ENCODE data around the gene GJC1. TPM values are rescaled to one million over a fixed set of nuclear protein-coding genes. Genes with fewer than 3 reads are reported as not detected.

Gene GJC1
- total RNA-seq, 2 experiments from 2014 or later = not detected

DNA sequence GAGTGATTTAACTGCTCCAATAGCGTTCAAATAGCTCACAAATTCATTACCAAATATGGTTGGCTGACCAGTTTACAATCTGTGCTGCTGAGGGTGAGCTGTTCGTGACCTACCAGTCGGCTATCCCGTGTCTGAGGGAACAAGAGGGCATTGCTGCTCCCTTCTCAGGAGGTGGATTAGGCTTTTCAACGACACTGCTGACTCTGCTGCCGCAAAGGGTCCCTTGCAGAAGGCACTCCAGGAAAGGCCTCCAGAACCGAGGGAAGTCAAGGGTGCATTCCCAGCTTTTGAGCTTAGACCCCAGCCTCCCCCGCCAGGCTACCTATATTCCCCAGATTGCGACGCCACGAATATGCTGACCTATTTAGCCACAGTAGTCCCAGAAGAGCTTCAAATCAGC lies 32.3 kb downstream of the GJC1 start:
- TF ChIP-seq, protein P1, sequence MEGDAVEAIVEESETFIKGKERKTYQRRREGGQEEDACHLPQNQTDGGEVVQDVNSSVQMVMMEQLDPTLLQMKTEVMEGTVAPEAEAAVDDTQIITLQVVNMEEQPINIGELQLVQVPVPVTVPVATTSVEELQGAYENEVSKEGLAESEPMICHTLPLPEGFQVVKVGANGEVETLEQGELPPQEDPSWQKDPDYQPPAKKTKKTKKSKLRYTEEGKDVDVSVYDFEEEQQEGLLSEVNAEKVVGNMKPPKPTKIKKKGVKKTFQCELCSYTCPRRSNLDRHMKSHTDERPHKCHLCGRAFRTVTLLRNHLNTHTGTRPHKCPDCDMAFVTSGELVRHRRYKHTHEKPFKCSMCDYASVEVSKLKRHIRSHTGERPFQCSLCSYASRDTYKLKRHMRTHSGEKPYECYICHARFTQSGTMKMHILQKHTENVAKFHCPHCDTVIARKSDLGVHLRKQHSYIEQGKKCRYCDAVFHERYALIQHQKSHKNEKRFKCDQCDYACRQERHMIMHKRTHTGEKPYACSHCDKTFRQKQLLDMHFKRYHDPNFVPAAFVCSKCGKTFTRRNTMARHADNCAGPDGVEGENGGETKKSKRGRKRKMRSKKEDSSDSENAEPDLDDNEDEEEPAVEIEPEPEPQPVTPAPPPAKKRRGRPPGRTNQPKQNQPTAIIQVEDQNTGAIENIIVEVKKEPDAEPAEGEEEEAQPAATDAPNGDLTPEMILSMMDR (IDR thresholded peaks at IDR 0.05) = no peak
- POLR2A ChIA-PET = interaction anchor here (0.8 kb wide), 1 partner anchor 234 kb away, joined by 4 read pairs; no protein-coding TSS in a partner anchor

DNA sequence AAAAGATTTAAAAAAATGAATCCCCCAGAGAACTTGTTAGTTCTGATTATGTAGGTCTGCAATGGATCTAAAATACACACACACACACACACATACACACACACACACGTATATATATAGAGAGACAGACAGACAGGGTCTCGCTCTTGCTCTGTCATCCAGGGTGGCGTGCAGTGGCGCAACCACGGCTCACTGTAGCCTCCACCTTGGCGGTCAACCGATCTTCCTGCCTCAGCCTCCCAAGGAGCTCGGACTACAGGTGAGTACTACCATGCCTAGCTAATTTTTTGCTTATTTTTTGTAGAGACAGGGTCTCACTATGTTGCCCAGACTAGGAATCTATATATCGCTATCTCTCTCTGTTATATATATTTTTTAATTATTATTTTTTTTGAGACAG lies 33.4 kb downstream of the GJC1 start:
- Mint-ChIP-seq H3K9me3 (no peaks in the 10 kb centered on the region), H3K4me3 (no peak overlapping the region), H3K36me3 (ENCODE audit: low read depth) (no peaks in the 10 kb centered on the region), H3K27me3 (no peaks in the 10 kb centered on the region), H3K27ac (no peak overlapping the region), H3K4me1 (ENCODE audit: low read depth) (no peaks in the 10 kb centered on the region)
- ChIA-PET POLR2A (no interaction called here), CTCF (no interaction called here)
- Histone ChIP-seq H3K27me3 (ENCODE audit: control insufficient read depth in 1 of 2, insufficient read depth in 2 of 2, low read length in 2 of 2) (peaks cover 0 to 3% of the 10 kb centered on the region in 2 experiments), H3K4me3 (ENCODE audit: low read length) (no peak overlapping the region), H3K27ac (ENCODE audit: low read depth in 1 of 2, low read length in 2 of 2) (no peak overlapping the region), H3K9me3 (ENCODE audit: control insufficient read depth in 1 of 2, insufficient read depth in 1 of 2, low read length in 2 of 2) (no peaks in the 10 kb centered on the region), H3K4me1 (ENCODE audit: insufficient read depth, low read length) (no peaks in the 10 kb centered on the region), H3K36me3 (ENCODE audit: insufficient read depth, low read length) (no peaks in the 10 kb centered on the region)
- intact Hi-C loops (cut with DNase I, micrococcal nuclease) = no loop called here
- TF ChIP-seq, protein P1 (IDR thresholded peaks at IDR 0.05) = no peak
- DNase-seq (no peak), ATAC-seq (ENCODE audit: poor library complexity) (no peak)

More for the DNA sequence above, 32.3 kb downstream of the GJC1 start:
- Mint-ChIP-seq H3K4me3 (no peak overlapping the region), H3K27ac (no peak overlapping the region), H3K36me3 (ENCODE audit: low read depth) (no peaks in the 10 kb centered on the region), H3K9me3 (no peaks in the 10 kb centered on the region), H3K27me3 (no peaks in the 10 kb centered on the region), H3K4me1 (ENCODE audit: low read depth) (no peaks in the 10 kb centered on the region)
- DNase-seq = no peak
- no peak overlapping the region for H3K27ac ChIP-seq (ENCODE audit: low read depth in 1 of 2, low read length in 2 of 2)
- no peak overlapping the region for H3K4me3 ChIP-seq (ENCODE audit: low read length)
- no peaks in the 10 kb centered on the region for H3K4me1 ChIP-seq (ENCODE audit: insufficient read depth, low read length)
- H3K9me3 ChIP-seq (ENCODE audit: control insufficient read depth in 1 of 2, insufficient read depth in 1 of 2, low read length in 2 of 2) = no peaks in the 10 kb centered on the region
- CTCF ChIA-PET = interaction anchor here (1.1 kb wide), 1 partner anchor 19 kb away, joined by 3 read pairs; no protein-coding TSS in a partner anchor
- H3K27me3 ChIP-seq (ENCODE audit: control insufficient read depth in 1 of 2, insufficient read depth in 2 of 2, low read length in 2 of 2) = peaks cover 0 to 3% of the 10 kb centered on the region in 2 experiments
- intact Hi-C loops (cut with DNase I, micrococcal nuclease) = no loop called here
- ATAC-seq (ENCODE audit: poor library complexity) = no peak
- no peaks in the 10 kb centered on the region for H3K36me3 ChIP-seq (ENCODE audit: insufficient read depth, low read length)

DNA sequence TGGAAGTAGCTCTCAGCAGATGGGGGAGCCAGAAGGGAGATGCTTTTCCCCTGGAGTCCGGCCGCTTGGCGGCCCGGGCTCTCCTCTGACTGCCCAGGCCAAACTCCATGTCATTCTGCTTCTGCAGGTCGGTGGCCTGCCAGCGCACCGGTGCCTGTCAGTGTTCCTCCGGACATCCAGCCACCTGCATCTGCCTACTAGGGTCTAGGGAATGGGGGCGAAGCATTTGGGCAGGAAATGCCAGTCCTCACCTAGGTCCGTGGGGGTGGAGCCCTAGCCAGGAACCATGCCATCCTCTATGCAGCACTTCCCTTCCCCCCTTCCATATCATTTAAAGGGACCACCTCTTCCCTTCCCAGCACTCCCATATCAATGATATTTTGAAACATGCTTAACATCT lies 34.2 kb downstream of the GJC1 start:
- H3K4me3 Mint-ChIP-seq = no peak overlapping the region
- Histone ChIP-seq H3K27me3 (ENCODE audit: control insufficient read depth in 1 of 2, insufficient read depth in 2 of 2, low read length in 2 of 2) (peaks cover 0 to 3% of the 10 kb centered on the region in 2 experiments), H3K4me1 (ENCODE audit: insufficient read depth, low read length) (no peaks in the 10 kb centered on the region), H3K9me3 (ENCODE audit: control insufficient read depth in 1 of 2, insufficient read depth in 1 of 2, low read length in 2 of 2) (no peaks in the 10 kb centered on the region), H3K36me3 (ENCODE audit: insufficient read depth, low read length) (no peaks in the 10 kb centered on the region), H3K4me3 (ENCODE audit: low read length) (no peak overlapping the region), H3K27ac (ENCODE audit: low read depth in 1 of 2, low read length in 2 of 2) (no peak overlapping the region)
- intact Hi-C loops (cut with DNase I, micrococcal nuclease) = no loop called here
- ATAC-seq (ENCODE audit: poor library complexity) (no peak), DNase-seq (no peak)
- TF ChIP-seq, protein P1 (IDR thresholded peaks at IDR 0.05) = no peak
- H3K27me3 Mint-ChIP-seq = no peaks in the 10 kb centered on the region
- H3K36me3 Mint-ChIP-seq (ENCODE audit: low read depth) = no peaks in the 10 kb centered on the region
- ChIA-PET CTCF (no interaction called here), POLR2A (no interaction called here)
- no peaks in the 10 kb centered on the region for H3K4me1 Mint-ChIP-seq (ENCODE audit: low read depth)
- H3K9me3 Mint-ChIP-seq = no peaks in the 10 kb centered on the region
- H3K27ac Mint-ChIP-seq = no peak overlapping the region

All from CD4-positive, alpha-beta T cell (primary cell).